ENCODE data around the gene IQCN.

DNA sequence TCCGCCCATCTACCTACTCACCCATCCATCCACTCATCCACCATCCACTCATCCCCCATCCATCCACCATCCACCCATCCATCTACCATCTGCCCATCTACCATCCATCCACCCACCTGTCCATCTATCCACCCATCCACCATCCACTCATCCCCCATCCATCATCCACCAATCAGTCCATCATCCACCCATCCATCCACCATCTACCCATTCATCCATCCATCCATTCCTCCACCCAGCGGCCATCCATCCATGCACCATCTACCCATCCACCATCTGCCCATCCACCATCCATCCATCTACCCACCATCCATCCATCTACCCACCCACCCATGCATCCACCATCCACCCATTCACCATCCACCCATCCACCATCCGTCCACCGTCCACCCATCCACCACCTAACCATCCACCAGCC, 20.8 kb upstream of the IQCN start:
- no peak for TF ChIP-seq CTCF (IDR thresholded peaks at IDR 0.05)
- no peak for TF ChIP-seq ZFX (IDR thresholded peaks at IDR 0.05; ENCODE audit: borderline replicate concordance)

All from 22Rv1 (cell line).